Gastroesophageal sphincter (tissue), 3 donors: ENCODE results near the gene CPSF3.

ENCODE experiments used
- POLR2A ChIP-seq, 2 donors: fragments of 450-650 bp; IDR thresholded peaks; one replicate each; pipeline ENCODE4 v1.6.1; 2017; ENCODE audit warnings: antibody characterized with exemption in 2 of 2, mild to moderate bottlenecking in 2 of 2, moderate library complexity in 1 of 2
- POLR2AphosphoS5 ChIP-seq: sonication (generic); formaldehyde crosslinking; IDR thresholded peaks from one replicate; pipeline ENCODE4 v1.6.1; 2017; ENCODE audit warnings: antibody characterized with exemption
- TF ChIP-seq, protein P1 (sequence below), 4 experiments: fragments of 200-600 bp in 2 of 4; fragments of 450-650 bp in 2 of 4; sonication (generic) in 1 of 4; IDR thresholded peaks; one replicate each; pipeline ENCODE4 v1.5.1; 2017 to 2019; ENCODE audit warnings: antibody characterized with exemption in 4 of 4, mild to moderate bottlenecking in 2 of 4, moderate library complexity in 2 of 4

DNA sequence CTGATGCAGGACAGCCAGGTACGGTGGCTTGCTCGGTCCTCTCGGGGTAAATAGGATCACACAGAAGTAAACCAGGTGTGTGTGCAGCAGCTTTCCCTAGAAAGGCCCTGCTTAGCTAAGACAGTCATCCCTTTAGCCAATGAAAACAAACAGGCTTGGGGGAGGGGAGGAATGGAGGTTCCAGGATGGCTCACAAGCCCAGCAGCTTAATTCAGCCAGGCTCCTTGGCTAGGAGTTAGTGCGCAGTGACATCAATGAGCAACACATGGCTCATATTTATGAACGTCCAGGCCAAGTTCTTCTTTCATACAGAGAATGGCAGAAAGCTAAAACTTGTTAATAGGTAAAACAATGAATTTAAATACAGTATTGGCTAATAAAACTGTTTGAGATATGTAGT lies 61.1 kb downstream of the CPSF3 start:
- TF ChIP-seq, protein P1, sequence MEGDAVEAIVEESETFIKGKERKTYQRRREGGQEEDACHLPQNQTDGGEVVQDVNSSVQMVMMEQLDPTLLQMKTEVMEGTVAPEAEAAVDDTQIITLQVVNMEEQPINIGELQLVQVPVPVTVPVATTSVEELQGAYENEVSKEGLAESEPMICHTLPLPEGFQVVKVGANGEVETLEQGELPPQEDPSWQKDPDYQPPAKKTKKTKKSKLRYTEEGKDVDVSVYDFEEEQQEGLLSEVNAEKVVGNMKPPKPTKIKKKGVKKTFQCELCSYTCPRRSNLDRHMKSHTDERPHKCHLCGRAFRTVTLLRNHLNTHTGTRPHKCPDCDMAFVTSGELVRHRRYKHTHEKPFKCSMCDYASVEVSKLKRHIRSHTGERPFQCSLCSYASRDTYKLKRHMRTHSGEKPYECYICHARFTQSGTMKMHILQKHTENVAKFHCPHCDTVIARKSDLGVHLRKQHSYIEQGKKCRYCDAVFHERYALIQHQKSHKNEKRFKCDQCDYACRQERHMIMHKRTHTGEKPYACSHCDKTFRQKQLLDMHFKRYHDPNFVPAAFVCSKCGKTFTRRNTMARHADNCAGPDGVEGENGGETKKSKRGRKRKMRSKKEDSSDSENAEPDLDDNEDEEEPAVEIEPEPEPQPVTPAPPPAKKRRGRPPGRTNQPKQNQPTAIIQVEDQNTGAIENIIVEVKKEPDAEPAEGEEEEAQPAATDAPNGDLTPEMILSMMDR (IDR thresholded peaks at IDR 0.05), result no peak
- TF ChIP-seq POLR2A (IDR thresholded peaks at IDR 0.05), result no peak
- TF ChIP-seq POLR2AphosphoS5, result no peak
